Keratinocyte (primary cell): ENCODE results near the gene IL3. TPM values are rescaled to one million over a fixed set of nuclear protein-coding genes. Genes with fewer than 3 reads are reported as not detected.

ENCODE experiments used
- DNase-seq: peaks from one replicate; pipeline ENCODE4 v3.0.0-alpha.2; 2011; ENCODE audit warnings: low read depth, missing footprints, low spot score
- FAIRE-seq: peaks from 2 replicates; lab custom pipeline; 2011; peaks lifted over from hg19 to GRCh38; lab: Jason Lieb, UNC
- H2AFZ ChIP-seq: 2 replicates; pipeline ENCODE4 v1.6.0; 2012; ENCODE audit warnings: low read length, control low read depth, inconsistent platforms; ENCODE audit not compliant: control insufficient read depth
- H3K27ac ChIP-seq: 2 replicates; pipeline ENCODE4 v1.5.1; 2011; ENCODE audit warnings: low read length; ENCODE audit not compliant: control insufficient read depth, insufficient read depth
- H3K27me3 ChIP-seq: 3 replicates; pipeline ENCODE4 v1.6.0; 2011; ENCODE audit warnings: low read length; ENCODE audit not compliant: control insufficient read depth, insufficient read depth; ENCODE audit errors: extremely low read depth
- H3K36me3 ChIP-seq, 2 experiments: 2 replicates in 1 of 2; 3 replicates in 1 of 2; pipeline ENCODE4 v1.5.1; 2011; ENCODE audit warnings: low read length in 2 of 2, mild to moderate bottlenecking in 1 of 2; ENCODE audit not compliant: control insufficient read depth in 2 of 2, insufficient read depth in 2 of 2; ENCODE audit errors: extremely low read depth in 1 of 2
- H3K4me1 ChIP-seq: 3 replicates; pipeline ENCODE4 v1.5.1; 2011; ENCODE audit warnings: low read length; ENCODE audit not compliant: control insufficient read depth, insufficient read depth; ENCODE audit errors: extremely low read depth
- H3K4me2 ChIP-seq: 3 replicates; pipeline ENCODE4 v1.6.0; 2011; ENCODE audit warnings: low read depth, low read length; ENCODE audit not compliant: control insufficient read depth, insufficient read depth; ENCODE audit errors: extremely low read depth
- H3K4me3 ChIP-seq, 3 experiments: fragments of 200-600 bp in 1 of 3; sonication (generic) in 1 of 3; 2 replicates in 2 of 3; 3 replicates in 1 of 3; pipeline ENCODE4 v1.5.1; 2011 to 2016; ENCODE audit warnings: low read length in 3 of 3, mild to moderate bottlenecking in 3 of 3, control low read depth in 2 of 3, inconsistent platforms in 1 of 3, low read depth in 1 of 3, mixed read lengths in 1 of 3, mixed run types in 1 of 3, moderate library complexity in 1 of 3; ENCODE audit not compliant: control insufficient read depth in 2 of 3, insufficient read depth in 2 of 3; ENCODE audit errors: extremely low read depth in 1 of 3
- H3K79me2 ChIP-seq: 2 replicates; pipeline ENCODE4 v1.6.0; 2012; ENCODE audit warnings: low read length; ENCODE audit not compliant: control insufficient read depth, insufficient read depth
- H3K9ac ChIP-seq: 3 replicates; pipeline ENCODE4 v1.6.0; 2011; ENCODE audit warnings: low read length; ENCODE audit not compliant: control insufficient read depth, insufficient read depth; ENCODE audit errors: extremely low read depth
- H3K9me1 ChIP-seq: 3 replicates; pipeline ENCODE4 v1.6.0; 2011; ENCODE audit warnings: low read length; ENCODE audit not compliant: control insufficient read depth, insufficient read depth; ENCODE audit errors: extremely low read depth
- H3K9me3 ChIP-seq: 2 replicates; pipeline ENCODE4 v1.5.1; 2012; ENCODE audit warnings: low read depth, low read length; ENCODE audit not compliant: control insufficient read depth
- H4K20me1 ChIP-seq: 3 replicates; pipeline ENCODE4 v1.6.0; 2011; ENCODE audit warnings: low read length; ENCODE audit not compliant: control insufficient read depth, insufficient read depth; ENCODE audit errors: extremely low read depth
- EZH2 ChIP-seq: IDR thresholded peaks from one replicate; pipeline ENCODE4 v1.6.1; 2012; ENCODE audit warnings: inconsistent platforms, mild to moderate bottlenecking, low read length, moderate library complexity
- dilution Hi-C: fragments of 300-500 bp; cut with MboI; formaldehyde crosslinking; loops from one replicate; pipeline ENCODE4 v1.7.0; 2020; ENCODE audit warnings: low sequenced_read_pairs; ENCODE audit not compliant: extremely low pct_ligation_motif_present
- polyA plus RNA-seq, 5 experiments: library from polyadenylated mRNA; depleted of rRNA in 3 of 5; stranded (reverse) in 3 of 5; stranded (forward) in 1 of 5; unstranded in 1 of 5; fragments of >200 nt; gene quantifications; 1 replicate in 1 of 5; 2 replicates in 3 of 5; 3 replicates in 1 of 5; pipeline versions ENCODE4 v1.2.1 to v1.2.3, GENCODE V29; 2011 to 2012; ENCODE audit warnings: missing spikeins in 2 of 5, low read depth in 1 of 5, low replicate concordance in 1 of 5
- TF ChIP-seq, protein P1 (sequence below), 3 experiments: IDR thresholded peaks in 1 of 3; conservative IDR thresholded peaks in 1 of 3; optimal IDR thresholded peaks in 1 of 3; 2 replicates in 2 of 3; 3 replicates in 1 of 3; pipeline versions ENCODE3 to v1.5.1; 2011; ENCODE audit warnings: low read length in 3 of 3, mild to moderate bottlenecking in 3 of 3, moderate library complexity in 2 of 3, control low read depth in 1 of 3, inconsistent platforms in 1 of 3; ENCODE audit not compliant: insufficient read depth in 2 of 3; ENCODE audit errors: extremely low read depth in 1 of 3

IL3 gene
- polyA plus RNA-seq, 1 donor (not counting 4 experiments of a cell fraction or from before 2014, with no cell fraction given): not detected

DNA sequence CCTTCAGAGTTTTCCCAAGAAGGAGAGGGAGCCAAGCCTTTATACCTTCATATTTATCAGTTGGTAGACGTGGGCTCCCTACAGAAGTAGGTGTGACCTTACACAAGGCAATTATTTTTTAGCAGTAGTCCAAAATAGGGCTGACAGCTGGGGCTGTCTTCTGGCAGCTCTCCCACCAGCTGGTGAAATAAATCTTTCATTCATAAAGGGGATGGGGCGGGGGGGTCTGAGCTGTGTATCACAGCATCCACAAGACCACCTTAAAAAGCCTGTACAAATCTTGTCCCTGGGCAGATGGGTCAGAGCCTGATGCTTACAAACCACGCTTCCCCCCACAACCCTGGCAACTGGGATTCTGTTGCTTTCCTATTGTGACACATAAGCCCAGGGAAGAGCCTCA is 32.8 kb downstream of the IL3 start:
- Histone ChIP-seq H3K4me1 (peaks cover 42% of the 10 kb centered on the region), H3K4me2 (no peak overlapping the region), H3K36me3 (no peaks in the 10 kb centered on the region), H3K27ac (no peak overlapping the region), H3K9ac (no peak overlapping the region), H3K9me1 (no peaks in the 10 kb centered on the region), H4K20me1 (no peaks in the 10 kb centered on the region), H3K79me2 (no peaks in the 10 kb centered on the region), H3K9me3 (no peaks in the 10 kb centered on the region), H3K4me3 (no peak overlapping the region), H2AFZ (no peak overlapping the region), H3K27me3 (peaks cover under 1% of the 10 kb centered on the region)
- DNase-seq (no peak), FAIRE-seq (no peak)
- TF ChIP-seq EZH2: no peak
- TF ChIP-seq, protein P1, sequence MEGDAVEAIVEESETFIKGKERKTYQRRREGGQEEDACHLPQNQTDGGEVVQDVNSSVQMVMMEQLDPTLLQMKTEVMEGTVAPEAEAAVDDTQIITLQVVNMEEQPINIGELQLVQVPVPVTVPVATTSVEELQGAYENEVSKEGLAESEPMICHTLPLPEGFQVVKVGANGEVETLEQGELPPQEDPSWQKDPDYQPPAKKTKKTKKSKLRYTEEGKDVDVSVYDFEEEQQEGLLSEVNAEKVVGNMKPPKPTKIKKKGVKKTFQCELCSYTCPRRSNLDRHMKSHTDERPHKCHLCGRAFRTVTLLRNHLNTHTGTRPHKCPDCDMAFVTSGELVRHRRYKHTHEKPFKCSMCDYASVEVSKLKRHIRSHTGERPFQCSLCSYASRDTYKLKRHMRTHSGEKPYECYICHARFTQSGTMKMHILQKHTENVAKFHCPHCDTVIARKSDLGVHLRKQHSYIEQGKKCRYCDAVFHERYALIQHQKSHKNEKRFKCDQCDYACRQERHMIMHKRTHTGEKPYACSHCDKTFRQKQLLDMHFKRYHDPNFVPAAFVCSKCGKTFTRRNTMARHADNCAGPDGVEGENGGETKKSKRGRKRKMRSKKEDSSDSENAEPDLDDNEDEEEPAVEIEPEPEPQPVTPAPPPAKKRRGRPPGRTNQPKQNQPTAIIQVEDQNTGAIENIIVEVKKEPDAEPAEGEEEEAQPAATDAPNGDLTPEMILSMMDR (optimal IDR thresholded peaks at IDR 0.05 in 1 of 3, IDR thresholded peaks at IDR 0.05 in 1 of 3, conservative IDR thresholded peaks at IDR 0.05 in 1 of 3; ENCODE audit: extremely low read depth in 1 of 3, insufficient read depth in 2 of 3, low read length in 3 of 3): no peak
- dilution Hi-C loops: no loop called here

DNA sequence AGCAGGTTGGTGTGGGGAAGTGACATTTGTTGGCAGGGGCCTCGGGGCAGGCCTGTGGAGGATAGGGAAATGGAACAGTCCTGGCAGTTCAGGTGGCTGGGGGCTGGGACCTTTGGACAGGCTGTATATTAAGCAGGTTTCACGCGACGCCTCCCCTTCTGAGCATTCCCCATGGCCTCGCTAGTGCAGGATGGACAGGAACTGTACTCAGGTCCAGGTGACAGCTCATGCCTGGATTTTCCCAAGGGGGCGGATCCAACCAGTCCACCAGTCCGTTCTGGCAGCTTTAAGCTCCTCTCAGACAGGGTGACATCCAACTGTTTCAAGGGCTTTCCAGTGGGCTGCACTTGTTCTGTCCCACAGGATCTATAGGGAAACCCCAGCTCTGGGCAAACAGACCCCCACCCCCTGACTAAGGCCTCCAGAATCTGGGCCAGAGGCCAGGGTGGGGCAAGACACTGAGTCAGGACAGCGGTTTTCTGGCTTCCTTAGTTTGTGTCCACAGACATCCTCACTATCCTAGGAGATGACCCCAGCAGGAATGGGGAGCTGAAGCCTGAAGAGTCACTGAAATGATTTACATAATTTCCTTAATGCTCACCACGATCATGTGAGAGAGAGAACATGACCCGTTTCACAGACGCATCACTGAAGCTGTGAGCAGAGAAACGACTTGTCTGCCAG is 34.1 kb downstream of the IL3 start:
- H3K27me3 ChIP-seq: no peaks in the 10 kb centered on the region
- peak overlapping the region; percentile 3 for H2AFZ ChIP-seq
- H3K36me3 ChIP-seq: no peaks in the 10 kb centered on the region
- H3K4me3 ChIP-seq: no peak overlapping the region
- H3K9me1 ChIP-seq: no peaks in the 10 kb centered on the region
- TF ChIP-seq EZH2: no peak
- TF ChIP-seq, protein P1 (optimal IDR thresholded peaks at IDR 0.05 in 1 of 3, IDR thresholded peaks at IDR 0.05 in 1 of 3, conservative IDR thresholded peaks at IDR 0.05 in 1 of 3; ENCODE audit: extremely low read depth in 1 of 3, insufficient read depth in 2 of 3, low read length in 3 of 3): no peak
- peak overlapping the region; percentile 44 for H3K4me2 ChIP-seq
- FAIRE-seq: peak; percentile 79
- no peaks in the 10 kb centered on the region for H4K20me1 ChIP-seq
- DNase-seq: peak; percentile 90
- dilution Hi-C loops: no loop called here
- H3K4me1 ChIP-seq: peaks cover 39% of the 10 kb centered on the region
- peak overlapping the region; percentile 56 for H3K9ac ChIP-seq
- peak overlapping the region; percentile 65 for H3K27ac ChIP-seq
- H3K79me2 ChIP-seq: no peaks in the 10 kb centered on the region
- H3K9me3 ChIP-seq: no peaks in the 10 kb centered on the region
